K562 (cell line): ENCODE measurements around the gene TBC1D5. TPM values are rescaled to one million over a fixed set of nuclear protein-coding genes. Genes with fewer than 3 reads are reported as not detected.

Experiments used
- ATAC-seq: fragments of 200-7000 bp; cut with Tn5 transposase; 3 replicates; pipeline ENCODE4 v1.9.1; 2020; ENCODE audit warnings: moderate library complexity
- BruUV-seq: library from RNA; stranded (reverse); fragments of 400-500 nt; replicated peaks from 2 replicates; lab custom pipeline; 2021; lab: Mats Ljungman, UMichigan
- CTCF ChIA-PET: fragments of 300-600 bp; formaldehyde crosslinking; extraction: SDS; loops from one replicate; lab custom pipeline; 2021; ENCODE audit warnings: low intra/inter-chr PET ratio; lab: Yijun Ruan, JAX
- POLR2A ChIA-PET: fragments of 300-600, 350-650 bp; sonication (Branson Sonifier 250); formaldehyde crosslinking; extraction: SDS; loops from one replicate; lab custom pipeline; 2021; ENCODE audit warnings: antibody characterized with exemption, inconsistent platforms; lab: Yijun Ruan, JAX
- DNase-seq, 4 experiments: peaks; one replicate each; pipeline versions ENCODE4 v3.0.0 to v3.0.0-alpha.2; 2011 to 2018; ENCODE audit warnings: low spot score in 3 of 4, mixed read lengths in 3 of 4; ENCODE audit errors: extremely low read depth in 1 of 4
- FAIRE-seq: peaks from 2 replicates; lab custom pipeline; 2011; peaks lifted over from hg19 to GRCh38; lab: Jason Lieb, UNC
- H2AFZ ChIP-seq: 2 replicates; pipeline ENCODE4 v1.6.0; 2011; ENCODE audit warnings: low read depth, low read length, control low read depth, inconsistent platforms
- H3K27ac ChIP-seq: fragments of 200-600 bp; 3 replicates; pipeline ENCODE4 v1.8.0; 2011; ENCODE audit warnings: low read depth, mild to moderate bottlenecking, control low read depth, inconsistent platforms, low read length, moderate library complexity, mixed read lengths; ENCODE audit errors: extremely low read depth
- H3K27me3 ChIP-seq, 2 experiments: fragments of 300-600 bp in 1 of 2; 2 replicates in 1 of 2; 3 replicates in 1 of 2; pipeline versions ENCODE4 v1.6.0 to v1.8.0; 2011; ENCODE audit warnings: inconsistent platforms in 2 of 2, low read length in 2 of 2, mild to moderate bottlenecking in 1 of 2, mixed read lengths in 1 of 2, moderate library complexity in 1 of 2; ENCODE audit not compliant: control insufficient read depth in 2 of 2, insufficient read depth in 2 of 2
- H3K36me3 ChIP-seq: fragments of 300-600 bp; 3 replicates; pipeline ENCODE4 v1.8.0; 2011; ENCODE audit warnings: mild to moderate bottlenecking, low read length, inconsistent platforms; ENCODE audit not compliant: control insufficient read depth, insufficient read depth
- H3K4me1 ChIP-seq, 2 experiments: fragments of 200-600 bp in 1 of 2; replicated peaks in 1 of 2; 2 replicates in 1 of 2; 3 replicates in 1 of 2; pipeline versions ENCODE4 v1.5.1 to v1.8.0; 2011; ENCODE audit warnings: inconsistent platforms in 2 of 2, low read length in 2 of 2, mild to moderate bottlenecking in 1 of 2, mixed read lengths in 1 of 2, moderate library complexity in 1 of 2; ENCODE audit not compliant: control insufficient read depth in 2 of 2, insufficient read depth in 2 of 2
- H3K4me2 ChIP-seq: 2 replicates; pipeline ENCODE4 v1.6.1; 2011; ENCODE audit warnings: low read length, control low read depth, inconsistent platforms, mixed read lengths; ENCODE audit not compliant: insufficient read depth
- H3K4me3 ChIP-seq: fragments of 200-600 bp; sonication (generic), shearing (Covaris generic); 2 replicates; pipeline ENCODE4 v1.5.1; 2016; ENCODE audit warnings: control low read depth, inconsistent platforms
- H3K79me2 ChIP-seq: fragments of 200-600 bp; 3 replicates; pipeline ENCODE4 v1.8.0; 2011; ENCODE audit warnings: low read length, inconsistent platforms; ENCODE audit not compliant: control insufficient read depth, insufficient read depth
- H3K9ac ChIP-seq, 2 experiments: 2 replicates each; pipeline versions ENCODE4 v1.6.0 to v1.6.1; 2011; ENCODE audit warnings: low read depth in 2 of 2, low read length in 2 of 2, control low read depth in 1 of 2, inconsistent platforms in 1 of 2, mild to moderate bottlenecking in 1 of 2, mixed read lengths in 1 of 2; ENCODE audit not compliant: insufficient read depth in 1 of 2
- H3K9me1 ChIP-seq: one replicate; pipeline ENCODE4 v1.6.0; 2011; ENCODE audit warnings: inconsistent platforms, mild to moderate bottlenecking, low read length, moderate library complexity; ENCODE audit not compliant: control insufficient read depth, insufficient read depth
- H3K9me3 ChIP-seq: replicated peaks from 2 replicates; pipeline ENCODE4 v1.5.1; 2011; ENCODE audit warnings: low read depth, low read length, inconsistent platforms; ENCODE audit not compliant: control insufficient read depth, insufficient read depth
- H4K20me1 ChIP-seq: replicated peaks from 2 replicates; pipeline ENCODE4 v1.6.1; 2011; ENCODE audit warnings: low read length, inconsistent platforms, mixed read lengths; ENCODE audit not compliant: control insufficient read depth, insufficient read depth
- CBFA2T2 ChIP-seq: fragments of 450-650 bp; conservative IDR thresholded peaks from 2 replicates; pipeline ENCODE4 v1.6.1; 2017; ENCODE audit warnings: mild to moderate bottlenecking
- GTF2B ChIP-seq: IDR thresholded peaks from 2 replicates; pipeline ENCODE4 v1.6.1; 2011; ENCODE audit not compliant: insufficient read length; ENCODE audit errors: extremely low read depth
- HINFP ChIP-seq: fragments of 450-650 bp; conservative IDR thresholded peaks from 2 replicates; pipeline ENCODE4 v1.6.1; 2016; ENCODE audit warnings: missing genetic modification characterization, low read depth, mild to moderate bottlenecking, control low read depth, missing compliant biosample characterization
- JUND ChIP-seq, 2 experiments: IDR thresholded peaks; 2 replicates in 1 of 2; 3 replicates in 1 of 2; pipeline ENCODE4 v1.6.1; 2011; ENCODE audit warnings: borderline replicate concordance in 2 of 2, low read depth in 2 of 2, low read length in 2 of 2, improper control_type of control experiment in 1 of 2, missing biosample characterization in 1 of 2, missing genetic modification characterization in 1 of 2, missing genetic modification reagents in 1 of 2
- MAFG ChIP-seq: fragments of 450-650 bp; conservative IDR thresholded peaks from 2 replicates; pipeline ENCODE4 v1.6.1; 2016; ENCODE audit warnings: missing genetic modification characterization, missing compliant biosample characterization
- NFIC ChIP-seq: fragments of 450-650 bp; IDR thresholded peaks from 2 replicates; pipeline ENCODE4 v1.6.1; 2017; ENCODE audit warnings: mild to moderate bottlenecking, inconsistent platforms
- NFIX ChIP-seq: fragments of 250-450 bp; sonication (Bioruptor Pico); IDR thresholded peaks from 2 replicates; pipeline ENCODE4 v1.4.0; 2020; ENCODE audit warnings: low read depth, mild to moderate bottlenecking, moderate library complexity
- PBX2 ChIP-seq, 2 experiments: IDR thresholded peaks in 1 of 2; conservative IDR thresholded peaks in 1 of 2; 2 replicates each; pipeline ENCODE4 v1.6.1; 2016; ENCODE audit warnings: low read depth in 2 of 2, mild to moderate bottlenecking in 1 of 2, missing compliant biosample characterization in 1 of 2, missing genetic modification characterization in 1 of 2, moderate library complexity in 1 of 2
- RCOR1 ChIP-seq, 2 experiments: IDR thresholded peaks; 2 replicates each; pipeline ENCODE4 v1.6.1; 2012; ENCODE audit warnings: low read depth in 2 of 2, low read length in 2 of 2, borderline replicate concordance in 1 of 2, improper control_type of control experiment in 1 of 2
- SMARCA4 ChIP-seq: fragments of 450-650 bp; IDR thresholded peaks from 2 replicates; pipeline ENCODE4 v1.6.1; 2016
- ZBTB43 ChIP-seq: sonication (generic); formaldehyde crosslinking; IDR thresholded peaks from 2 replicates; pipeline ENCODE4 v1.8.0; 2023; ENCODE audit warnings: mild to moderate bottlenecking, missing genetic modification reagents
- ZNF316 ChIP-seq: fragments of 450-650 bp; IDR thresholded peaks from 2 replicates; pipeline ENCODE4 v1.6.1; 2016
- ZNF354B ChIP-seq: fragments of 250-450 bp; sonication (Bioruptor Pico); IDR thresholded peaks from 2 replicates; pipeline ENCODE4 v1.4.0; 2020
- ZNF707 ChIP-seq: fragments of 250-450 bp; sonication (Bioruptor Pico); conservative IDR thresholded peaks from 2 replicates; pipeline ENCODE4 v1.8.0; 2022; ENCODE audit warnings: inconsistent platforms, mild to moderate bottlenecking, moderate library complexity
- WGBS: fragments of 100-300 bp; shearing (Covaris generic); methylation state at CpG from one replicate; pipeline ENCODE4 v1.1.6; 2016; ENCODE audit warnings: low coverage, mixed read lengths; ENCODE audit not compliant: insufficient coverage; ENCODE audit errors: missing lambda C conversion rate; 5-methylcytosine and 5-hydroxymethylcytosine counted together
- in situ Hi-C: fragments of 300-500 bp; cut with MboI; formaldehyde crosslinking; loops from 4 replicates; pipeline ENCODE4 v1.15.0; 2018; ENCODE audit warnings: inconsistent platforms, mixed read lengths
- intact Hi-C: fragments of 100-400 bp; cut with micrococcal nuclease; formaldehyde crosslinking; loops from 2 replicates; pipeline ENCODE4 v1.14.2; 2022
- polyA plus RNA-seq, 8 experiments: library from polyadenylated mRNA; depleted of rRNA in 4 of 8; stranded (reverse) in 5 of 8; unstranded in 3 of 8; fragments of >200 nt; fragmentation: Nextera tagmentation in 2 of 8; fragmentation: Illumina TruSeq in 1 of 8; extraction: Ambion mirVana in 2 of 8; extraction: Trizol in 1 of 8; gene quantifications; 2 replicates each; pipeline versions ENCODE4 v1.2.1 to v1.2.3, GENCODE V29; 2011 to 2014; ENCODE audit warnings: inconsistent platforms in 1 of 8, missing spikeins in 1 of 8
- total RNA-seq, 7 experiments: library from RNA; depleted of rRNA in 6 of 7; stranded (reverse); fragments of >200 nt in 6 of 7; fragmentation: Illumina TruSeq in 2 of 7; extraction: Trizol in 2 of 7; gene quantifications; 2 replicates each; pipeline versions ENCODE4 v1.2.1 to v1.2.3, GENCODE V29; 2011 to 2021; ENCODE audit warnings: low replicate concordance in 1 of 7
- TF ChIP-seq, protein P1 (sequence below): fragments of 450-650 bp; IDR thresholded peaks from 2 replicates; pipeline ENCODE4 v1.6.1; 2016

The TBC1D5 gene
- total and polyA plus RNA-seq, 9 of the 15 experiments (the other 6 are each of a cell fraction or from before 2014, with no cell fraction given), result 2.9 to 38.1 (median 25.6) TPM

- in situ Hi-C loops (loop anchor here (25.0 kb wide), 1 partner anchor 198 kb away; no protein-coding TSS in a partner anchor), intact Hi-C loops (no loop called here)
- Histone ChIP-seq H3K27me3 (no peaks in the 10 kb centered on the region), H3K4me3 (no peak overlapping the region), H3K27ac (no peak overlapping the region), H3K79me2 (no peaks in the 10 kb centered on the region), H3K4me2 (no peak overlapping the region), H3K9me3 (no peaks in the 10 kb centered on the region), H3K9ac (no peak overlapping the region), H3K9me1 (no peaks in the 10 kb centered on the region), H3K36me3 (no peaks in the 10 kb centered on the region), H2AFZ (no peak overlapping the region), H4K20me1 (no peaks in the 10 kb centered on the region), H3K4me1 (no peaks in the 10 kb centered on the region; a peak in 2 of 5 replicates)
- 6% methylated on average over 2 of the region's 2 CpGs for WGBS
- FAIRE-seq (no peak), DNase-seq (no peak), ATAC-seq (no peak)
- CTCF ChIA-PET, result no interaction called here
- POLR2A ChIA-PET, result interaction anchor here (0.7 to 1.2 kb wide), 2 partner anchors 17 to 18 kb away, joined by 3 read pairs; no protein-coding TSS in a partner anchor
- no TSS peak for BruUV-seq
- TF ChIP-seq, protein P1, sequence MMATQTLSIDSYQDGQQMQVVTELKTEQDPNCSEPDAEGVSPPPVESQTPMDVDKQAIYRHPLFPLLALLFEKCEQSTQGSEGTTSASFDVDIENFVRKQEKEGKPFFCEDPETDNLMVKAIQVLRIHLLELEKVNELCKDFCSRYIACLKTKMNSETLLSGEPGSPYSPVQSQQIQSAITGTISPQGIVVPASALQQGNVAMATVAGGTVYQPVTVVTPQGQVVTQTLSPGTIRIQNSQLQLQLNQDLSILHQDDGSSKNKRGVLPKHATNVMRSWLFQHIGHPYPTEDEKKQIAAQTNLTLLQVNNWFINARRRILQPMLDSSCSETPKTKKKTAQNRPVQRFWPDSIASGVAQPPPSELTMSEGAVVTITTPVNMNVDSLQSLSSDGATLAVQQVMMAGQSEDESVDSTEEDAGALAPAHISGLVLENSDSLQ, result peak; percentile 12; the same call in 1 of the 2 replicates
- no peak for TF ChIP-seq ZNF354B (CRISPR knock-in tag)
- TF ChIP-seq GTF2B, result no peak
- TF ChIP-seq HINFP (tag), result no peak
- no peak for TF ChIP-seq CBFA2T2
- no peak for TF ChIP-seq ZBTB43 (CRISPR knock-in tag)
- TF ChIP-seq ZNF707 (CRISPR knock-in tag), result no peak
- TF ChIP-seq NFIC, result no peak
- TF ChIP-seq NFIX (CRISPR knock-in tag), result no peak
- peak in 1 of 2 experiments; percentile 50; a peak in 1 of 4 replicates for TF ChIP-seq RCOR1 (IDR thresholded peaks at IDR 0.05; ENCODE audit: borderline replicate concordance in 1 of 2, low read depth in 2 of 2, low read length in 2 of 2)
- peak; percentile 37; the same call in 1 of the 2 replicates for TF ChIP-seq SMARCA4
- no peak for TF ChIP-seq PBX2 (CRISPR knock-in tag; IDR thresholded peaks at IDR 0.05; ENCODE audit: low read depth)
- TF ChIP-seq PBX2 (tag; conservative IDR thresholded peaks at IDR 0.05; ENCODE audit: low read depth), result no peak
- peak; percentile 68 for TF ChIP-seq MAFG (tag)
- TF ChIP-seq ZNF316, result peak; percentile 82
- TF ChIP-seq JUND (IDR thresholded peaks at IDR 0.05; ENCODE audit: borderline replicate concordance, low read depth, low read length), result peak; percentile 49; the same call in 1 of the 2 replicates
- TF ChIP-seq JUND (tag; IDR thresholded peaks at IDR 0.05; ENCODE audit: borderline replicate concordance, low read depth, low read length), result peak; percentile 49; the same call in 1 of the 3 replicates
These were observed 103.2 kb downstream of the TBC1D5 start for GRCh38 chr3:17639257-17639656.
